Neural cell (in vitro differentiated cells): ENCODE data around the gene RPRD1B. TPM values are rescaled to one million over a fixed set of nuclear protein-coding genes. Genes with fewer than 3 reads are reported as not detected.

Source experiments
- H2AFZ ChIP-seq: fragments of 200-600, 300-800 bp; sonication (generic), shearing (Covaris generic); 2 replicates; pipeline ENCODE4 v1.6.0; 2014; ENCODE audit warnings: low read depth, mild to moderate bottlenecking, antibody characterized with exemption, low read length, moderate library complexity
- H3F3A ChIP-seq: fragments of 200-600 bp; shearing (Covaris generic); 2 replicates; pipeline ENCODE4 v1.6.1; 2016; ENCODE audit warnings: mild to moderate bottlenecking, moderate library complexity, mixed read lengths, antibody characterized with exemption, low read length; ENCODE audit not compliant: insufficient read depth, poor library complexity, severe bottlenecking
- H3K27ac ChIP-seq: fragments of 200-600, 300-800 bp; sonication (generic), shearing (Covaris generic); 2 replicates; pipeline ENCODE4 v1.5.1; 2014; ENCODE audit warnings: mild to moderate bottlenecking, low read length, moderate library complexity
- H3K27me3 ChIP-seq: fragments of 300-800, 200-600 bp; sonication (generic), shearing (Covaris generic); 2 replicates; pipeline ENCODE4 v1.6.0; 2014; ENCODE audit warnings: mild to moderate bottlenecking, low read depth, low read length, moderate library complexity; ENCODE audit not compliant: insufficient read depth
- H3K36me3 ChIP-seq: fragments of 300-800, 200-600 bp; sonication (generic), shearing (Covaris generic); 2 replicates; pipeline ENCODE4 v1.5.1; 2014; ENCODE audit warnings: mild to moderate bottlenecking, antibody characterized with exemption, low read length, moderate library complexity; ENCODE audit not compliant: insufficient read depth
- H3K4me2 ChIP-seq: fragments of 300-800, 200-600 bp; sonication (generic), shearing (Covaris generic); 2 replicates; pipeline ENCODE4 v1.6.0; 2014; ENCODE audit warnings: mild to moderate bottlenecking, low read length
- H3K4me3 ChIP-seq: fragments of 300-800, 200-600 bp; sonication (generic), shearing (Covaris generic); 2 replicates; pipeline ENCODE4 v1.5.1; 2014; ENCODE audit warnings: mild to moderate bottlenecking, low read length, moderate library complexity
- H3K79me2 ChIP-seq: fragments of 200-600 bp; shearing (Covaris generic); replicated peaks from 2 replicates; pipeline ENCODE4 v1.6.0; 2014; ENCODE audit warnings: mild to moderate bottlenecking, low read length, moderate library complexity; ENCODE audit not compliant: insufficient read depth
- H3K9ac ChIP-seq: fragments of 300-800, 200-600 bp; sonication (generic), shearing (Covaris generic); 2 replicates; pipeline ENCODE4 v1.6.1; 2016; ENCODE audit warnings: mild to moderate bottlenecking, low read length, mixed read lengths
- H3K9me2 ChIP-seq: fragments of 200-600 bp; shearing (Covaris generic); 2 replicates; pipeline ENCODE4 v1.6.1; 2016; ENCODE audit warnings: mild to moderate bottlenecking, low read length, mixed read lengths; ENCODE audit not compliant: insufficient read depth
- H3K9me3 ChIP-seq: fragments of 200-600, 300-800 bp; sonication (generic), shearing (Covaris generic); 2 replicates; pipeline ENCODE4 v1.6.1; 2016; ENCODE audit warnings: mild to moderate bottlenecking, mixed run types, low read length, moderate library complexity, mixed read lengths
- H4K20me1 ChIP-seq: fragments of 200-600 bp; shearing (Covaris generic); 2 replicates; pipeline ENCODE4 v1.6.1; 2016; ENCODE audit warnings: mild to moderate bottlenecking, mixed run types; ENCODE audit not compliant: insufficient read depth
- CTCF ChIP-seq: fragments of 450-650 bp; IDR thresholded peaks from 2 replicates; pipeline ENCODE4 v1.5.1; 2014; ENCODE audit warnings: antibody characterized with exemption, mild to moderate bottlenecking, moderate library complexity; ENCODE audit not compliant: poor library complexity, severe bottlenecking
- EP300 ChIP-seq: fragments of 450-650 bp; conservative IDR thresholded peaks from 2 replicates; pipeline ENCODE4 v1.6.1; 2014; ENCODE audit warnings: antibody characterized with exemption, mild to moderate bottlenecking, moderate library complexity; ENCODE audit not compliant: poor library complexity, severe bottlenecking
- EZH2 ChIP-seq: fragments of 200-600, 300-800 bp; shearing (Covaris generic), sonication (generic); IDR thresholded peaks from 2 replicates; pipeline ENCODE4 v1.6.1; 2014; ENCODE audit warnings: antibody characterized with exemption, low read length, borderline replicate concordance, mild to moderate bottlenecking; ENCODE audit not compliant: insufficient read depth, poor library complexity, severe bottlenecking
- MXI1 ChIP-seq: fragments of 450-650 bp; conservative IDR thresholded peaks from 2 replicates; pipeline ENCODE4 v1.6.1; 2014; ENCODE audit warnings: antibody characterized with exemption, mild to moderate bottlenecking; ENCODE audit not compliant: poor library complexity, severe bottlenecking
- RAD21 ChIP-seq: fragments of 450-650 bp; conservative IDR thresholded peaks from 2 replicates; pipeline ENCODE4 v1.6.1; 2014; ENCODE audit warnings: antibody characterized with exemption, mild to moderate bottlenecking, moderate library complexity
- REST ChIP-seq: IDR thresholded peaks from 2 replicates; pipeline ENCODE4 v1.6.1; 2012; ENCODE audit warnings: borderline replicate concordance
- TAF1 ChIP-seq: IDR thresholded peaks from 2 replicates; pipeline ENCODE4 v1.6.1; 2012; ENCODE audit warnings: low read depth
- polyA plus RNA-seq: library from polyadenylated mRNA; depleted of rRNA; stranded (reverse); fragments of >200 nt; gene quantifications from 2 replicates; pipeline ENCODE4 v1.2.3, GENCODE V29; 2014

The RPRD1B gene
- polyA plus RNA-seq, 1 donor from 2014 or later: 23.4 TPM

- Histone ChIP-seq H3K9ac (no peak overlapping the region), H2AFZ (no peak overlapping the region), H3K27me3 (no peaks in the 10 kb centered on the region), H3K79me2 (no peaks in the 10 kb centered on the region), H3K9me3 (no peaks in the 10 kb centered on the region), H3K36me3 (peaks cover 17% of the 10 kb centered on the region), H3K9me2 (no peaks in the 10 kb centered on the region), H3K4me3 (no peak overlapping the region), H3K4me2 (no peak overlapping the region), H4K20me1 (no peaks in the 10 kb centered on the region), H3F3A (no peaks in the 10 kb centered on the region), H3K27ac (no peak overlapping the region)
- TF ChIP-seq EP300: no peak
These were observed 30.5 kb downstream of the RPRD1B start for GRCh38 chr20:38063911-38064530.

- Histone ChIP-seq H3K27me3 (no peaks in the 10 kb centered on the region), H3K27ac (no peak overlapping the region), H3K79me2 (no peaks in the 10 kb centered on the region), H3K9me2 (no peaks in the 10 kb centered on the region), H3K4me2 (no peak overlapping the region), H3K9ac (no peak overlapping the region), H3K9me3 (no peaks in the 10 kb centered on the region), H3K36me3 (peaks cover 18% of the 10 kb centered on the region), H2AFZ (no peak overlapping the region), H3K4me3 (no peak overlapping the region), H3F3A (no peaks in the 10 kb centered on the region), H4K20me1 (no peaks in the 10 kb centered on the region)
- TF ChIP-seq EZH2: no peak
- TF ChIP-seq REST: no peak
- no peak for TF ChIP-seq CTCF
- no peak for TF ChIP-seq RAD21
- no peak for TF ChIP-seq EP300
- no peak for TF ChIP-seq MXI1
- no peak for TF ChIP-seq TAF1
These were observed 32.3 kb downstream of the RPRD1B start for GRCh38 chr20:38065764-38066375.
